HG03064 (cell line): ENCODE measurements around the gene PACSIN3.

Source experiments
- ATAC-seq: cut with Tn5 transposase; IDR thresholded peaks from one replicate; pipeline ENCODE4 v1.9.1; 2021; ENCODE audit warnings: low read depth; ENCODE audit not compliant: unreplicated experiment

Gene PACSIN3

GRCh38 chr11:47177229-47177845, 8.9 kb downstream of the PACSIN3 start:
- ATAC-seq, result peak; percentile 48

GRCh38 chr11:47176328-47177228, 9.7 kb downstream of the PACSIN3 start, which contains the start of gene ARFGAP2:
Gene ARFGAP2, minus strand, starts transcription at chr11:47176879. Its CDS starts 26 bp downstream, at chr11:47176853.
- peak; percentile 80 for ATAC-seq

- no peak for ATAC-seq
Measured at GRCh38 chr11:47175746-47176327, 10.4 kb downstream of the PACSIN3 start.

GRCh38 chr11:47172740-47173336, 13.4 kb downstream of the PACSIN3 start:
- ATAC-seq, result no peak

GRCh38 chr11:47171856-47172255, 14.4 kb downstream of the PACSIN3 start:
- ATAC-seq, result no peak

- no peak for ATAC-seq
Measured at GRCh38 chr11:47171061-47171838, 15.0 kb downstream of the PACSIN3 start.

GRCh38 chr11:47166368-47166767, 19.9 kb downstream of the PACSIN3 start:
- no peak for ATAC-seq

GRCh38 chr11:47165253-47165840, 20.9 kb downstream of the PACSIN3 start:
- no peak for ATAC-seq

GRCh38 chr11:47164321-47164720, 21.9 kb downstream of the PACSIN3 start:
- ATAC-seq, result no peak

- no peak for ATAC-seq
Measured at GRCh38 chr11:47163898-47164297, 22.3 kb downstream of the PACSIN3 start.

- no peak for ATAC-seq
Measured at GRCh38 chr11:47163193-47163592, 23.0 kb downstream of the PACSIN3 start.

- ATAC-seq, result no peak
Measured at GRCh38 chr11:47162426-47162825, 23.8 kb downstream of the PACSIN3 start.

- no peak for ATAC-seq
Measured at GRCh38 chr11:47161890-47162289, 24.3 kb downstream of the PACSIN3 start.

GRCh38 chr11:47161134-47161854, 24.9 kb downstream of the PACSIN3 start:
- no peak for ATAC-seq

- ATAC-seq, result no peak
Measured at GRCh38 chr11:47160753-47161133, 25.5 kb downstream of the PACSIN3 start.

GRCh38 chr11:47158242-47158641, 28.0 kb downstream of the PACSIN3 start:
- no peak for ATAC-seq

- ATAC-seq, result no peak
Measured at GRCh38 chr11:47157805-47158204, 28.4 kb downstream of the PACSIN3 start.

- no peak for ATAC-seq
Measured at GRCh38 chr11:47156951-47157350, 29.3 kb downstream of the PACSIN3 start.

- no peak for ATAC-seq
Measured at GRCh38 chr11:47156333-47156732, 29.9 kb downstream of the PACSIN3 start.
